Measurements from ENCODE around the gene ELAVL1.

DNA sequence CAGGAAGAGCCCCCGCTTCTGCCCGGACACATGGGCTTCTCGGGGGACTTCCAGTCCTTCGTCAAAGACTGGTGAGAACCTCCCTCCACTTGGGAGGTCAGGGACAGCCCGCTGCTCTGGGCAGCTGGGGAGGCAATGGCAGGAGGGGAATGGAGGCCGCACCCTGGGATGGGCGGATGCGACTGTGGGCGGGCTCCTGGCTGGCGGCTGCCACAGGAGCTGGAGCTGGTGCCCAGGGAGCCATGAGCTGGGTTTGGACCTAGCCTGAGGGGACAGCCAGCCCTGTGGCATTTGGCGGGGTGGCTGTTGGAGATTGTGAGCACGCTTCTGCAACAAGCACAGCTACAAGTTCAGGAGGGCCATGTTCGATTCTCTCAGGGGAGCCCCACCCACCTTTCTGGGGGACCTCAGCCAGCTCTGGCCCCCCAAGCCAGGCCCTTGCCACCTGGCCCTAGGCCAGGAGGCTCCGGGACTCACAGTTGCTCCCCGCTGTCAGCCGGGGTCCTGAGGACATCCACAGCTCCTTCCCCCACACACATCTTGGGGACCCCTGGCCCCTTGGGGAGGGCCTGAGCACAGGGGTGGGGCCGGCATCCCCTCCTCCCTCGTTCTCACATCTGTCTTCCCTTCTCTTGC, 93.8 kb downstream of the ELAVL1 start:
- TF ChIP-seq HDAC2 (CRISPR knock-in tag; IDR thresholded peaks at IDR 0.05), result no peak
- TF ChIP-seq, protein P1, sequence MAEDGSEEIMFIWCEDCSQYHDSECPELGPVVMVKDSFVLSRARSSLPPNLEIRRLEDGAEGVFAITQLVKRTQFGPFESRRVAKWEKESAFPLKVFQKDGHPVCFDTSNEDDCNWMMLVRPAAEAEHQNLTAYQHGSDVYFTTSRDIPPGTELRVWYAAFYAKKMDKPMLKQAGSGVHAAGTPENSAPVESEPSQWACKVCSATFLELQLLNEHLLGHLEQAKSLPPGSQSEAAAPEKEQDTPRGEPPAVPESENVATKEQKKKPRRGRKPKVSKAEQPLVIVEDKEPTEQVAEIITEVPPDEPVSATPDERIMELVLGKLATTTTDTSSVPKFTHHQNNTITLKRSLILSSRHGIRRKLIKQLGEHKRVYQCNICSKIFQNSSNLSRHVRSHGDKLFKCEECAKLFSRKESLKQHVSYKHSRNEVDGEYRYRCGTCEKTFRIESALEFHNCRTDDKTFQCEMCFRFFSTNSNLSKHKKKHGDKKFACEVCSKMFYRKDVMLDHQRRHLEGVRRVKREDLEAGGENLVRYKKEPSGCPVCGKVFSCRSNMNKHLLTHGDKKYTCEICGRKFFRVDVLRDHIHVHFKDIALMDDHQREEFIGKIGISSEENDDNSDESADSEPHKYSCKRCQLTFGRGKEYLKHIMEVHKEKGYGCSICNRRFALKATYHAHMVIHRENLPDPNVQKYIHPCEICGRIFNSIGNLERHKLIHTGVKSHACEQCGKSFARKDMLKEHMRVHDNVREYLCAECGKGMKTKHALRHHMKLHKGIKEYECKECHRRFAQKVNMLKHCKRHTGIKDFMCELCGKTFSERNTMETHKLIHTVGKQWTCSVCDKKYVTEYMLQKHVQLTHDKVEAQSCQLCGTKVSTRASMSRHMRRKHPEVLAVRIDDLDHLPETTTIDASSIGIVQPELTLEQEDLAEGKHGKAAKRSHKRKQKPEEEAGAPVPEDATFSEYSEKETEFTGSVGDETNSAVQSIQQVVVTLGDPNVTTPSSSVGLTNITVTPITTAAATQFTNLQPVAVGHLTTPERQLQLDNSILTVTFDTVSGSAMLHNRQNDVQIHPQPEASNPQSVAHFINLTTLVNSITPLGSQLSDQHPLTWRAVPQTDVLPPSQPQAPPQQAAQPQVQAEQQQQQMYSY (CRISPR knock-in tag; IDR thresholded peaks at IDR 0.05), result no peak
- TF ChIP-seq, protein P2, sequence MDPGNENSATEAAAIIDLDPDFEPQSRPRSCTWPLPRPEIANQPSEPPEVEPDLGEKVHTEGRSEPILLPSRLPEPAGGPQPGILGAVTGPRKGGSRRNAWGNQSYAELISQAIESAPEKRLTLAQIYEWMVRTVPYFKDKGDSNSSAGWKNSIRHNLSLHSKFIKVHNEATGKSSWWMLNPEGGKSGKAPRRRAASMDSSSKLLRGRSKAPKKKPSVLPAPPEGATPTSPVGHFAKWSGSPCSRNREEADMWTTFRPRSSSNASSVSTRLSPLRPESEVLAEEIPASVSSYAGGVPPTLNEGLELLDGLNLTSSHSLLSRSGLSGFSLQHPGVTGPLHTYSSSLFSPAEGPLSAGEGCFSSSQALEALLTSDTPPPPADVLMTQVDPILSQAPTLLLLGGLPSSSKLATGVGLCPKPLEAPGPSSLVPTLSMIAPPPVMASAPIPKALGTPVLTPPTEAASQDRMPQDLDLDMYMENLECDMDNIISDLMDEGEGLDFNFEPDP (CRISPR knock-in tag; conservative IDR thresholded peaks at IDR 0.05), result no peak
- TF ChIP-seq ETV6 (CRISPR knock-in tag; conservative IDR thresholded peaks at IDR 0.05), result no peak
